ENCODE measurements around the gene OSBPL7.

GRCh38 chr17:47800686-47801085 is 20.9 kb downstream of the OSBPL7 start:
- TF ChIP-seq EZH2 (IDR thresholded peaks at IDR 0.05; ENCODE audit: borderline replicate concordance, low read depth, low read length, poor library complexity, severe bottlenecking) (no peak), CTCF (conservative IDR thresholded peaks at IDR 0.05; ENCODE audit: low read depth, low read length) (no peak)

Measured in A673 (cell line).